ENCODE data around the gene NR2C2AP. TPM values are rescaled to one million over a fixed set of nuclear protein-coding genes. Genes with fewer than 3 reads are reported as not detected.
A peak's percentile ranks its signal among the peaks of the same experiment; 100 is the strongest.

Gene NR2C2AP
- total and polyA plus RNA-seq, 2 donors (not counting 1 experiment from before 2014, with no cell fraction given): 3.3 to 4.6 TPM

DNA sequence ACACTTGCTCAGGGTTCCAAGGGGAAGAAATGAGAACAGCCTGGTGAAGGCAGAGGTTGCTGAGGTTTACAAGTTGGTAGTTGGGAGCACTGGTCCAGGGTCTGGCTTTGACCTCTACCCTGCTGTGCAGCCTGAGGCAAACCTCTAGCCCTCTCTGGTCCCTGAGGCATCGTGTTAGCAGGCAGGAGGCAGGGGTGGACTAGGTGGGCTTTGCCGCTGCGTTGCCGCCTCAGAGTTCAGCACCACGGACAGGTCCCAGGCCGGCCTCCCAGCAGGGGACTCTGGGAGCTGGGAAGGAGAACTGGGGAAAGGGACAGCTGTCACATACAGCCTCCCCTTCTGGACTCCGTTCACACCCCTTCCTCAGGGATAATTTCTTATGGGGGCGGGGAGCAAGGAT lies 11.7 kb upstream of the NR2C2AP start:
- Histone ChIP-seq H3K4me1 (ENCODE audit: control insufficient read depth, extremely low read depth, insufficient read depth, low read length) (no peaks in the 10 kb centered on the region), H2AFZ (ENCODE audit: low read length) (no peak overlapping the region), H3K27me3 (ENCODE audit: control insufficient read depth, insufficient read depth, low read length) (peaks cover 18% of the 10 kb centered on the region), H3K36me3 (ENCODE audit: control insufficient read depth, insufficient read depth, low read length) (no peaks in the 10 kb centered on the region), H4K20me1 (ENCODE audit: control insufficient read depth, extremely low read depth, insufficient read depth, low read length) (no peaks in the 10 kb centered on the region), H3K9me3 (ENCODE audit: control insufficient read depth, insufficient read depth, low read depth, low read length) (no peaks in the 10 kb centered on the region), H3K27ac (ENCODE audit: insufficient read depth, low read length) (no peak overlapping the region), H3K4me2 (ENCODE audit: extremely low read depth, insufficient read depth, low read length) (no peak overlapping the region), H3K9ac (ENCODE audit: insufficient read depth, low read length) (no peak overlapping the region), H3K79me2 (ENCODE audit: control insufficient read depth, insufficient read depth, low read length) (no peaks in the 10 kb centered on the region), H3K4me3 (replicated peaks in 1 of 4; ENCODE audit: control extremely low read depth in 1 of 4, insufficient read depth in 1 of 4, low read depth in 3 of 4, low read length in 4 of 4) (no peak overlapping the region)
- TF ChIP-seq EZH2 (IDR thresholded peaks at IDR 0.05; ENCODE audit: low read length, missing control alignments): no peak
- TF ChIP-seq CTCF (conservative IDR thresholded peaks at IDR 0.05 in 1 of 2, IDR thresholded peaks at IDR 0.05 in 1 of 2; ENCODE audit: low read depth in 1 of 2, low read length in 2 of 2): no peak
- peak; percentile 23 to 42 for DNase-seq (ENCODE audit: low read depth in 2 of 2)

DNA sequence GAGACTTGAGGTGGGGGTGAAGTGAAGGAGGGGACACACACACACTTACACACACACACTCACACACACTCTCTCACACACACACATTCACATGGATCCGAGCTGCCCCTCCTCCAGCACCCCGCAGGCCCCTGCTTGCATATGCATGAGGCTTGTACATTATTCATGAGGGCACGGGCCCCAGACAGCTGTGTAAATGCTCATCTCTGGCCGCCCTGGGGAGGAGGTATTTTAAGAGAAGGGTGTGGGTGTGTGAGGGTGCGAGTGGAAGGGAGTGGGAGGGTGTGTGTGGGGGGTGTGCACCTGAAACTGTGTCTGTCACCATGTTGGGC lies 10.9 kb upstream of the NR2C2AP start:
- Histone ChIP-seq H3K4me2 (ENCODE audit: extremely low read depth, insufficient read depth, low read length) (no peak overlapping the region), H4K20me1 (ENCODE audit: control insufficient read depth, extremely low read depth, insufficient read depth, low read length) (no peaks in the 10 kb centered on the region), H3K9me3 (ENCODE audit: control insufficient read depth, insufficient read depth, low read depth, low read length) (no peaks in the 10 kb centered on the region), H3K9ac (ENCODE audit: insufficient read depth, low read length) (no peak overlapping the region), H3K4me1 (ENCODE audit: control insufficient read depth, extremely low read depth, insufficient read depth, low read length) (no peaks in the 10 kb centered on the region), H3K36me3 (ENCODE audit: control insufficient read depth, insufficient read depth, low read length) (no peaks in the 10 kb centered on the region), H3K79me2 (ENCODE audit: control insufficient read depth, insufficient read depth, low read length) (no peaks in the 10 kb centered on the region), H3K27ac (ENCODE audit: insufficient read depth, low read length) (no peak overlapping the region), H3K27me3 (ENCODE audit: control insufficient read depth, insufficient read depth, low read length) (peaks cover 18% of the 10 kb centered on the region), H3K4me3 (replicated peaks in 1 of 4; ENCODE audit: control extremely low read depth in 1 of 4, insufficient read depth in 1 of 4, low read depth in 3 of 4, low read length in 4 of 4) (no peak overlapping the region), H2AFZ (ENCODE audit: low read length) (no peak overlapping the region)
- no peak for DNase-seq (ENCODE audit: low read depth in 2 of 2)
- TF ChIP-seq EZH2 (IDR thresholded peaks at IDR 0.05; ENCODE audit: low read length, missing control alignments) (no peak), CTCF (conservative IDR thresholded peaks at IDR 0.05 in 1 of 2, IDR thresholded peaks at IDR 0.05 in 1 of 2; ENCODE audit: low read depth in 1 of 2, low read length in 2 of 2) (no peak)

DNA sequence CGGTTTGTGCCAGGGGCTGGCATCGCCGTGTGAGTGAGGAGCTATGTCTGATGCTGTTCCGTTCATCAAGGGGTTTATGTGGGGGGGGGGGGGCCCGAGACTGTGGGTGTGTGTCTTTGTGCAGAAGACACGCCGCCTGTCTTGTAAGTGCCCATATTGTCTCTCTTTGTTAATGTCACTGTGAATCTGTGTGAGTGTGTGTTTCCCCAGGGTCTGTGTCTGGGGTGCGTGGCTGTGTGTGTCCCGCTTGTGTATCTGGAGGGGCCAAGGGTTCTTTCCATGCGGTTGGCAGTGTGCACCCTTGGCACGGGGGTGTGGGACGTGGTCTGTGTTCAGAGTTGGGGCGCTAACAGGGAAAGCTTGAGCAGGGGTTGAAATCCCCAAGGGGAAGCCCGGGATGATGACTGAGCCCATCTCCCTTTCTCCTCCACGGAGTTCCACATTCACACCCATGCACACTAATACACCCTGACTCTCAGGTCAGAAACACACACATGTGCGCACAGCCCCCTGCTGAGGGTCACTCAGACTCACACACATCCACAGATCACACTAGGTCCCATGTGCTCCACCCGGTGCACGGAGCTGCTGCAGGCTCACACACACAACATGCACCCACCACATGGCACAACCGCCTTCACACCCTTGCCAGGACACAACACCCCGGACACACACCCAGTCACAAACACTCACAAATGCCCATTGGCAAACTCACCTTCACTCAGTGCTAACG lies 10.4 kb upstream of the NR2C2AP start:
- no peaks in the 10 kb centered on the region for H3K9me3 ChIP-seq (ENCODE audit: control insufficient read depth, insufficient read depth, low read depth, low read length)
- DNase-seq (ENCODE audit: low read depth in 2 of 2): no peak
- no peak overlapping the region for H2AFZ ChIP-seq (ENCODE audit: low read length)
- H3K27ac ChIP-seq (ENCODE audit: insufficient read depth, low read length): no peak overlapping the region
- no peaks in the 10 kb centered on the region for H3K36me3 ChIP-seq (ENCODE audit: control insufficient read depth, insufficient read depth, low read length)
- H3K79me2 ChIP-seq (ENCODE audit: control insufficient read depth, insufficient read depth, low read length): no peaks in the 10 kb centered on the region
- no peak overlapping the region for H3K4me2 ChIP-seq (ENCODE audit: extremely low read depth, insufficient read depth, low read length)
- no peak overlapping the region for H3K9ac ChIP-seq (ENCODE audit: insufficient read depth, low read length)
- no peak overlapping the region for H3K4me3 ChIP-seq (replicated peaks in 1 of 4; ENCODE audit: control extremely low read depth in 1 of 4, insufficient read depth in 1 of 4, low read depth in 3 of 4, low read length in 4 of 4)
- H3K4me1 ChIP-seq (ENCODE audit: control insufficient read depth, extremely low read depth, insufficient read depth, low read length): no peaks in the 10 kb centered on the region
- H4K20me1 ChIP-seq (ENCODE audit: control insufficient read depth, extremely low read depth, insufficient read depth, low read length): no peaks in the 10 kb centered on the region
- H3K27me3 ChIP-seq (ENCODE audit: control insufficient read depth, insufficient read depth, low read length): peaks cover 18% of the 10 kb centered on the region
- TF ChIP-seq EZH2 (IDR thresholded peaks at IDR 0.05; ENCODE audit: low read length, missing control alignments): no peak
- TF ChIP-seq CTCF (conservative IDR thresholded peaks at IDR 0.05 in 1 of 2, IDR thresholded peaks at IDR 0.05 in 1 of 2; ENCODE audit: low read depth in 1 of 2, low read length in 2 of 2): no peak
